H9 (cell line): ENCODE results near the gene MRM2. TPM values are rescaled to one million over a fixed set of nuclear protein-coding genes. Genes with fewer than 3 reads are reported as not detected.

Experiments used
- DNase-seq: peaks from one replicate; pipeline ENCODE4 v3.0.0-alpha.2; 2017
- H2AFZ ChIP-seq: one replicate; pipeline ENCODE4 v1.6.1; 2013; ENCODE audit warnings: mild to moderate bottlenecking, low read length, control low read depth, moderate library complexity
- H2AK5ac ChIP-seq: 2 replicates; pipeline ENCODE4 v1.6.1; 2013; ENCODE audit warnings: low read length, control low read depth, mixed read lengths; ENCODE audit not compliant: insufficient read length
- H2BK120ac ChIP-seq: one replicate; pipeline ENCODE4 v1.6.1; 2013; ENCODE audit warnings: low read depth, mild to moderate bottlenecking, low read length, control low read depth, inconsistent platforms; ENCODE audit not compliant: poor library complexity, severe bottlenecking
- H2BK12ac ChIP-seq: 2 replicates; pipeline ENCODE4 v1.6.1; 2013; ENCODE audit warnings: low read length, control low read depth, mixed read lengths, low read depth; ENCODE audit not compliant: insufficient read length
- H2BK15ac ChIP-seq: 2 replicates; pipeline ENCODE4 v1.6.1; 2013; ENCODE audit warnings: low read depth, low read length, control low read depth
- H2BK20ac ChIP-seq: one replicate; pipeline ENCODE4 v1.6.1; 2013; ENCODE audit warnings: low read depth, mild to moderate bottlenecking, low read length, control low read depth, inconsistent platforms; ENCODE audit not compliant: poor library complexity, severe bottlenecking
- H2BK5ac ChIP-seq: 2 replicates; pipeline ENCODE4 v1.6.1; 2013; ENCODE audit warnings: low read length, control low read depth, mixed read lengths; ENCODE audit not compliant: insufficient read length
- H3K14ac ChIP-seq: 2 replicates; pipeline ENCODE4 v1.6.1; 2013; ENCODE audit warnings: low read length, control low read depth; ENCODE audit not compliant: insufficient read depth
- H3K18ac ChIP-seq: 2 replicates; pipeline ENCODE4 v1.6.1; 2013; ENCODE audit warnings: low read depth, mild to moderate bottlenecking, mixed read lengths, low read length, control low read depth; ENCODE audit not compliant: insufficient read length
- H3K23ac ChIP-seq: 2 replicates; pipeline ENCODE4 v1.6.1; 2013; ENCODE audit warnings: low read length, control low read depth, mixed read lengths, low read depth; ENCODE audit not compliant: insufficient read length
- H3K23me2 ChIP-seq: 2 replicates; pipeline ENCODE4 v1.6.1; 2013; ENCODE audit warnings: low read depth, mild to moderate bottlenecking, mixed read lengths, low read length, control low read depth; ENCODE audit not compliant: insufficient read length, poor library complexity, severe bottlenecking
- H3K27ac ChIP-seq: 2 replicates; pipeline ENCODE4 v1.5.1; 2013; ENCODE audit warnings: low read length, control low read depth, mixed read lengths, low read depth; ENCODE audit not compliant: insufficient read length
- H3K27me3 ChIP-seq: 2 replicates; pipeline ENCODE4 v1.6.1; 2013; ENCODE audit warnings: low read length, control low read depth, inconsistent platforms; ENCODE audit not compliant: insufficient read depth
- H3K4ac ChIP-seq: 2 replicates; pipeline ENCODE4 v1.6.1; 2013; ENCODE audit warnings: low read depth, mild to moderate bottlenecking, control low read depth, inconsistent platforms, low read length, moderate library complexity
- H3K4me1 ChIP-seq: 2 replicates; pipeline ENCODE4 v1.6.1; 2013; ENCODE audit warnings: low read length, control low read depth, inconsistent platforms; ENCODE audit not compliant: insufficient read depth
- H3K4me2 ChIP-seq: 2 replicates; pipeline ENCODE4 v1.6.1; 2013; ENCODE audit warnings: low read length, control low read depth, mixed read lengths; ENCODE audit not compliant: insufficient read length, insufficient read depth
- H3K56ac ChIP-seq: 2 replicates; pipeline ENCODE4 v1.6.1; 2013; ENCODE audit warnings: low read depth, mild to moderate bottlenecking, mixed read lengths, low read length, control low read depth; ENCODE audit not compliant: insufficient read length
- H3K79me1 ChIP-seq: 2 replicates; pipeline ENCODE4 v1.6.1; 2013; ENCODE audit warnings: low read depth, mild to moderate bottlenecking, moderate library complexity, low read length, control low read depth, inconsistent platforms; ENCODE audit not compliant: insufficient read depth, poor library complexity, severe bottlenecking
- H3K79me2 ChIP-seq: 2 replicates; pipeline ENCODE4 v1.6.1; 2013; ENCODE audit warnings: low read length, control low read depth, inconsistent platforms; ENCODE audit not compliant: insufficient read depth
- H3K9ac ChIP-seq: 2 replicates; pipeline ENCODE4 v1.6.1; 2013; ENCODE audit warnings: low read length, control low read depth, mixed read lengths; ENCODE audit not compliant: insufficient read length; ENCODE audit errors: extremely low read depth
- H3K9me3 ChIP-seq: one replicate; pipeline ENCODE4 v1.6.1; 2013; ENCODE audit warnings: low read depth, low read length, inconsistent platforms; ENCODE audit not compliant: control insufficient read depth
- H3T11ph ChIP-seq: one replicate; pipeline ENCODE4 v1.6.1; 2013; ENCODE audit warnings: mild to moderate bottlenecking, low read length, control low read depth, inconsistent platforms
- H4K20me1 ChIP-seq: one replicate; pipeline ENCODE4 v1.6.1; 2013; ENCODE audit not compliant: control insufficient read depth, insufficient read length, insufficient read depth
- H4K5ac ChIP-seq: 2 replicates; pipeline ENCODE4 v1.6.1; 2013; ENCODE audit warnings: low read depth, mild to moderate bottlenecking, mixed read lengths, low read length, control low read depth; ENCODE audit not compliant: insufficient read length
- H4K8ac ChIP-seq: replicated peaks from 2 replicates; pipeline ENCODE4 v1.6.1; 2013; ENCODE audit warnings: low read length, control low read depth, mixed read lengths, low read depth; ENCODE audit not compliant: insufficient read length
- H4K91ac ChIP-seq: 2 replicates; pipeline ENCODE4 v1.6.1; 2013; ENCODE audit warnings: low read depth, mild to moderate bottlenecking, moderate library complexity, mixed read lengths, low read length, control low read depth; ENCODE audit not compliant: insufficient read length
- H3K27ac Mint-ChIP-seq, 3 experiments: 2 replicates in 2 of 3; 3 replicates in 1 of 3; pipeline ENCODE4 v1.8.0; 2020 to 2021; ENCODE audit warnings: mixed read lengths in 3 of 3, mild to moderate bottlenecking in 1 of 3, moderate library complexity in 1 of 3
- H3K27me3 Mint-ChIP-seq: 2 replicates; pipeline ENCODE4 v1.8.0; 2021; ENCODE audit warnings: low read depth, mild to moderate bottlenecking, moderate library complexity, mixed read lengths
- H3K36me3 Mint-ChIP-seq, 3 experiments: 2 replicates in 2 of 3; 3 replicates in 1 of 3; pipeline ENCODE4 v1.8.0; 2020 to 2021; ENCODE audit warnings: low read depth in 3 of 3, mixed read lengths in 3 of 3; ENCODE audit not compliant: insufficient read depth in 1 of 3
- H3K4me1 Mint-ChIP-seq, 2 experiments: 2 replicates each; pipeline ENCODE4 v1.8.0; 2020; ENCODE audit warnings: mixed read lengths in 2 of 2
- H3K4me3 Mint-ChIP-seq, 2 experiments: 2 replicates in 1 of 2; 3 replicates in 1 of 2; pipeline ENCODE4 v1.8.0; 2020 to 2021; ENCODE audit warnings: mild to moderate bottlenecking in 2 of 2, mixed read lengths in 2 of 2, moderate library complexity in 1 of 2
- H3K9me3 Mint-ChIP-seq, 2 experiments: 2 replicates in 1 of 2; 3 replicates in 1 of 2; pipeline ENCODE4 v1.8.0; 2020; ENCODE audit warnings: mild to moderate bottlenecking in 2 of 2, mixed read lengths in 2 of 2, moderate library complexity in 1 of 2
- WGBS: extraction: QIAGEN DNeasy Blood & Tissue Kit; methylation state at CpG from one replicate; pipeline ENCODE4 v1.1.7; 2013; ENCODE audit warnings: missing lambda C conversion rate, low lambda C conversion rate, mixed read lengths; ENCODE audit not compliant: insufficient read length; ENCODE audit errors: extremely low coverage; 5-methylcytosine and 5-hydroxymethylcytosine counted together
- total RNA-seq: library from RNA; stranded (reverse); gene quantifications from 2 replicates; pipeline ENCODE4 v1.2.1, GENCODE V29; 2021
- TF ChIP-seq, protein P1 (sequence below): fragments of 200-600 bp; sonication (generic); conservative IDR thresholded peaks from 3 replicates; pipeline ENCODE4 v1.8.0; 2021; ENCODE audit warnings: antibody characterized with exemption, mild to moderate bottlenecking

Gene MRM2
- total RNA-seq, 1 experiment from 2014 or later = 59.0 TPM

DNA sequence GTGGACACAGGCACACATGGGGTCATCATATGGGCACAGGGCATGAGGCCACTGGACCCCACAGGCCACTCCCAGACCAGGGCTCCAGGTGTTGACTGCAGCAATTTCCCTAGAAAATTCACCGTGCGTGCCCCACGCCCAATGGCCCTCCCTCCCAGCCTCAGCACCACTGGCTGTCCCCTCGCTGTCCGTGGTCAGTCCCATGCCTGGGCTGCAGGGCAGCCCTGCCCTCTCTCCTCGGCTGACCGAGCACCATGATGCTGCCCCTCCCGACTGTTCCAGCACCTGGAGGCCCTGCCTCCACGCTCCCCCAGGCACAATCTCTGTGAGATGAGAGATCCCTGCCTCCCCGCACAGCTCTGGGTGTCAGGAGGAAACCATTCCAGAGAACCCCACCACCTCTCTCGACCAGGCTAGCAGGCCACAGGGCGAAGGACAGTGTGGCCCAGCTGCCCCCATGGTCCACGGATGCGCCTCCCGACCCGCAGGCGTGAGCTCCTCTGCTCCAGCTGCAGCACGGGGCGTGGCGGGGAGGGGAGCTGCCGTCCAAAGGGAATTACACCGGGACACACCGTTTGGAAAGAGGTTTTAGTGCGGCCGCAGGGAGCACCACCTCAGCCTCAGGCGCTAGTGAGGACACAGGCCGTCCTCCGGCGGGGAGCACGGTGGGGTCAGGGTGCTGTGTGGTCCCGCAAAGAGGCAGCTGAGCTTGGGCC is 12.6 kb upstream of the MRM2 start:
- Histone ChIP-seq H3K79me2 (no peaks in the 10 kb centered on the region), H3K9ac (no peak overlapping the region), H3K4ac (no peak overlapping the region), H2BK120ac (no peak overlapping the region), H3K4me2 (no peak overlapping the region), H2BK12ac (no peak overlapping the region), H3K56ac (no peak overlapping the region), H4K91ac (no peak overlapping the region), H4K8ac (no peak overlapping the region), H3K14ac (no peak overlapping the region), H3K23ac (no peak overlapping the region), H3K23me2 (no peaks in the 10 kb centered on the region), H2AFZ (no peak overlapping the region), H3K9me3 (no peaks in the 10 kb centered on the region), H4K5ac (no peak overlapping the region), H3K27ac (no peak overlapping the region), H4K20me1 (no peaks in the 10 kb centered on the region), H2BK15ac (no peak overlapping the region), H3T11ph (no peak overlapping the region), H3K27me3 (no peaks in the 10 kb centered on the region), H3K18ac (no peak overlapping the region), H2BK5ac (no peak overlapping the region), H2BK20ac (no peak overlapping the region), H3K79me1 (no peaks in the 10 kb centered on the region), H3K4me1 (no peaks in the 10 kb centered on the region), H2AK5ac (no peak overlapping the region)
- TF ChIP-seq, protein P1, sequence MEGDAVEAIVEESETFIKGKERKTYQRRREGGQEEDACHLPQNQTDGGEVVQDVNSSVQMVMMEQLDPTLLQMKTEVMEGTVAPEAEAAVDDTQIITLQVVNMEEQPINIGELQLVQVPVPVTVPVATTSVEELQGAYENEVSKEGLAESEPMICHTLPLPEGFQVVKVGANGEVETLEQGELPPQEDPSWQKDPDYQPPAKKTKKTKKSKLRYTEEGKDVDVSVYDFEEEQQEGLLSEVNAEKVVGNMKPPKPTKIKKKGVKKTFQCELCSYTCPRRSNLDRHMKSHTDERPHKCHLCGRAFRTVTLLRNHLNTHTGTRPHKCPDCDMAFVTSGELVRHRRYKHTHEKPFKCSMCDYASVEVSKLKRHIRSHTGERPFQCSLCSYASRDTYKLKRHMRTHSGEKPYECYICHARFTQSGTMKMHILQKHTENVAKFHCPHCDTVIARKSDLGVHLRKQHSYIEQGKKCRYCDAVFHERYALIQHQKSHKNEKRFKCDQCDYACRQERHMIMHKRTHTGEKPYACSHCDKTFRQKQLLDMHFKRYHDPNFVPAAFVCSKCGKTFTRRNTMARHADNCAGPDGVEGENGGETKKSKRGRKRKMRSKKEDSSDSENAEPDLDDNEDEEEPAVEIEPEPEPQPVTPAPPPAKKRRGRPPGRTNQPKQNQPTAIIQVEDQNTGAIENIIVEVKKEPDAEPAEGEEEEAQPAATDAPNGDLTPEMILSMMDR = no peak
- Mint-ChIP-seq H3K4me1 (no peaks in the 10 kb centered on the region), H3K4me3 (no peak overlapping the region), H3K27me3 (no peaks in the 10 kb centered on the region), H3K36me3 (peaks cover 10 to 39% (median 32%) of the 10 kb centered on the region in 3 experiments; a peak in 6 of 7 replicates), H3K9me3 (no peaks in the 10 kb centered on the region), H3K27ac (no peak overlapping the region; a peak in 1 of 7 replicates)
- no CpG with 5 or more reads among the region's 31 CpGs for WGBS
- DNase-seq = no peak
